Suppressor macrophage treated with lipopolysaccharide for 1 hour (primary cell): ENCODE data around the gene GMIP.

Experiments
- DNase-seq, 3 donors: peaks; one replicate each; pipeline ENCODE4 v3.0.0-alpha.2; 2020 to 2022

The GMIP gene

GRCh38 chr19:19659646-19660245 is 16.3 kb upstream of the GMIP start:
- DNase-seq, result no peak

GRCh38 chr19:19657397-19657783 is 13.9 kb upstream of the GMIP start:
- no peak for DNase-seq

GRCh38 chr19:19656451-19657396 is 13.3 kb upstream of the GMIP start:
- DNase-seq, result no peak

GRCh38 chr19:19655641-19656343 is 12.3 kb upstream of the GMIP start:
- no peak for DNase-seq

GRCh38 chr19:19655051-19655594 is 11.7 kb upstream of the GMIP start:
- no peak for DNase-seq

- DNase-seq, result no peak
Observed at GRCh38 chr19:19654441-19654840, 11.0 kb upstream of the GMIP start.

GRCh38 chr19:19653597-19654147 is 10.2 kb upstream of the GMIP start:
- DNase-seq, result no peak

GRCh38 chr19:19652482-19653295 is 9.2 kb upstream of the GMIP start:
- DNase-seq, result no peak

GRCh38 chr19:19651076-19651475 is 7.6 kb upstream of the GMIP start:
- no peak for DNase-seq

GRCh38 chr19:19650331-19650730 is 6.9 kb upstream of the GMIP start:
- no peak for DNase-seq

- DNase-seq, result no peak
Observed at GRCh38 chr19:19649580-19649995, 6.1 kb upstream of the GMIP start.

- DNase-seq, result no peak
Observed at GRCh38 chr19:19649155-19649554, 5.7 kb upstream of the GMIP start.

- DNase-seq, result no peak
Observed at GRCh38 chr19:19647037-19647835, 3.8 kb upstream of the GMIP start.

- no peak for DNase-seq
Observed at GRCh38 chr19:19645233-19645870, 1.9 kb upstream of the GMIP start.

GRCh38 chr19:19644054-19644388 is 564 bp upstream of the GMIP start:
- DNase-seq, result no peak

- DNase-seq, result peak; percentile 30 to 48 (median 33)
Observed at GRCh38 chr19:19642506-19643157, 825 bp downstream of the GMIP start.

- DNase-seq, result no peak
Observed at GRCh38 chr19:19637523-19638251, 5.8 kb downstream of the GMIP start.

- DNase-seq, result no peak
Observed at GRCh38 chr19:19637186-19637522, 6.3 kb downstream of the GMIP start.

- DNase-seq, result no peak
Observed at GRCh38 chr19:19636573-19637185, 6.8 kb downstream of the GMIP start.
